Amygdala (tissue), 56 donors: ENCODE results near the gene ARRB1.

ENCODE experiments used
- DNase-seq, 56 donors: peaks; one replicate each; lab custom pipeline; 2025; lab: John Stamatoyannopoulos, UW

Gene ARRB1

DNA sequence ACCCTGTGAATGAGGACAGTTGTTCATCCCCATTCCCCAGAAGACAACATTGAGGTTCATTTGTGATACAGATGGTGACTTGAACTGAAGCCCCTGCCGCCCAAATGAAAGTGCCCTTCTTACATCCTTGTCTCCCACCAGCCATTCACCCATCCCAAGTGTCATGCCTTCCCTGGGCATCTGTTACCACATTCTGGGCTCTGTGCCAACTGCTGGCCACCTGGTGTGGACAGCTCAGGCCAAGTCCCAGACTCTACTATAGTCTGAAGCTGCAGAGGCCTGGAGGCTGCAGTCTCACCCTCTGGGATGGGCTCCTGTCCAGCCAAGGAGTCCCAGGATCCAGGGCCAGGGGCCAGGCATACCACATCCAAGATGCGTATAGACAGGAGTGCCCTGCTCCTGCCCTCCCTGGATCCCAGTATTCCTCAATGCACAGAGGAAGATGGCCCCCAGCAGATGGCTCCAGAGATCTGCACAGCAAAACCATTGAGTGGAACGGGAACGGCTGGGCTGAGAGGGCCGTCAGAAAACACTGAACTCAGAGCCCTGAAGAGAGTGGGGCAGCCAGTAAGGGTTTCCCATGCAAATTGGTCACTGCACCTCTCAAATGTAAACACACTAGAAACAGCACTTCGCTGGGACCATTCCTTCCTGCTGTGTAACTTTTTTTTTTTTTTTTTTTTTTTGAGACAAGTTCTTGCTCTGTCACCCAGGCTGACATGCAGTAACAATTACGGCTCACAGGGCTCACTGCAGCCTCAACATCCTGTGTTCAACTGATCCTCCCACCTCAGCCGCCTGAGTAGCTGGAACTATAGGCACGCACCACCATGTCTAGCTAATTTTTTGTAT is 22.8 kb downstream of the ARRB1 start:
- peak in 47 of 56 donors; percentile 23 to 92 (median 67) for DNase-seq

DNA sequence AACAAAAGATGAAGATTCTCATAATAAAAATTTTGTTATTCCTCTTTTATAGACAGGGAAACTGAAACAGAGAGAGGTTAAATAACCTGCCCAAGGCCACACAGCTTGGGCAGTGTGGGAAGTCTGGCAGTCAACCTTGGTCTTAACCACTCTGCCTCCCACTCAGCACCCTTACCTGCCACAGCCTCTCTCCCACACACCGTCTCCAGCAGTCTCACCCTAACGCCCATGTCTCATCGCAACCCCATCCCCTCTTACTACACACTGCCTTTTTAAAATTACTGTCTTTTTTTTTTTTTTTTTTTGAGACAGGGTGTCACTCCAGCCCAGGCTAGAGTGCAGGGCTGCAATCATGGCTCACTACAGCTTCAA is 25.0 kb downstream of the ARRB1 start:
- no peak for DNase-seq

DNA sequence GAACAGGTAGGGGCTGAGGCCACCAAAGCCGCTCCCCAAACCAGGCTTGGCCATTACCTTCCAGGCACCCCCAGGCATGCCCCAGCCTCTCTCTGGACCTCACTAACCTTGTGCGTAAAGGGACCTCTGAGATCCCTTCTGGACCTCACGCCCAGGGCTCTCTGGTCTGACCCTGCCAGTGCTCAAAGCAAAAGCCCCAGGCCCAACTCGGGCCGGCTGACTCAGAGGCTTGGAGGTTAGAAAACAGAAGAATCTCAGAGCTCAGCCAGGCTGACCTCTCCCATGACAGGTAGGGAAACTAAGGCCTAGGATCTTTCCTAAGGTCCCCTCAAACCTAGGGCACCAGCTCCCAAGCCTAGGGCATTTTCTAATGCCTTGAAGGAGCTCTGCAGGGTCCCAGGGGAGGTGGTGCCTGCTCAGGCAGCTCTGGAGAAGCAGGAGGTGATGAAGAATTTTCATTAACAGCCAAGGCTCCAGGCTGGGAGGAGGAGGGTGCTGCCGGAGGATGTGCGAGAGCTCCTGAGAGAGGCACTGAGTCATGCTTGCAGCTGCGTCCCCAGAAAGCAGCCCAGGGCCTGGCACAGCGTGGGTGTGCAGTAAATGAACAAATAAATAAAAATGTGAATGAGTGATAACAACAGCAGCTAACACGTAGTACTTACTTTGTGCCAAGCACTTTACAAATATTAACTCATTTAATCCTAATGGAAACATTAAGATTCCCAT is 25.6 kb downstream of the ARRB1 start:
- peak in 46 of 56 donors; percentile 17 to 85 (median 58) for DNase-seq

DNA sequence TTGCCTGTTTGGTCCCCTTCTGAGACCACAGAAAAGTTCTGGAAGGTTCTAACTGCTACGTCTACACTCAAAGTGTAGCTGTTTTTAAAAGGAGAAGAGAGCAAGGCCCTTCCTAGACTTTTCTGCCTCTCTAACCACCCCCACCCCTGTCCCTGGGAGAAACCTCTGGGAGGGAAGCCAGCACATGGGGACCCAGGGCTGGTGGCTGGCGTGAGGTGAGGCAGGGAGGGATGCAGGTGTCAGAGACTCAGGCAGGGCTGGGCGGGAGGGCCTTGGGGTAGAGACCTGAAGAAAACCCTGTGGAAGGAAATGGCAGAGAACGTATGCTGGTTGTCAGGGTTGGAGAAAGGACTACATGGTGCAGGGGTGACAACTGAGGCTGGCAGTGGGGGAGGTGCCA is 26.7 kb downstream of the ARRB1 start:
- no peak for DNase-seq

DNA sequence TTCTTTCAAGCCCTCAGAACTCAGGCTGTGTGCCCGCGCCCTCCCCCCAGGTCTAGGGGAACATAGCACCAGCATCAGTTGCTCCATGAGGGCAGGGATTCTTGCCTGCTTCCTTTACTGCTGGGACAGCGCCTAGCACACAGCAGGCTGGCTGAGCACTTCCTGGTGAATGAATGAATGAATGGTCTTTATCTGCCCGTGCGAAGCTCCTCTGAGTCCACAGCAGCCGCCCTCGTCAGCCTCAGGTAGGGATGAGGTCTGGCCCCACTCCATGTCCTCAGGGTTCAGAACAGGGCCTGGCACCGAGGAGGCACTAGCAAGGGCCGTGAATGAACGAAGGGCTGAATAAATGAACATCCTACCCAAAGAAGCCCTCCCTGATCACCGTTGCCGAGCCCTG is 27.3 kb downstream of the ARRB1 start:
- no peak for DNase-seq

DNA sequence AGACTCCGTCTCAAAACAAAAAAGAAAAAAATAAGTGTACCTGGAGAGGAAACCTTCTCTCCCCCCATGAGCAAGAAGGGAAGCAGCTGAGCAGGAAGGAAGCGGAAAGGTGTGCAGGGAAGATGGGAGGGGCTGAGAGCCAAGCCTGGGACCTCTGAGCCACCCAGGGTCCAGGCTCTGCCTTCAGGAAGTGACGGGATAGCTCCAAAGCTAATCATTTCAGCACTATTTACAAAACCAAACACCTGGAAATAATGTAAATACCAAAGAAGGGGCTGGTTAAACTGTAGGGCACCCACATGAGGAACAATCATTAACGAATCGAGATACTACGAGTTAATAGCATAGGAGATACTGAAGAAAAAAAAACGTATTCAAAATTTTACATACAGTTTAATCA is 27.9 kb downstream of the ARRB1 start:
- no peak for DNase-seq

DNA sequence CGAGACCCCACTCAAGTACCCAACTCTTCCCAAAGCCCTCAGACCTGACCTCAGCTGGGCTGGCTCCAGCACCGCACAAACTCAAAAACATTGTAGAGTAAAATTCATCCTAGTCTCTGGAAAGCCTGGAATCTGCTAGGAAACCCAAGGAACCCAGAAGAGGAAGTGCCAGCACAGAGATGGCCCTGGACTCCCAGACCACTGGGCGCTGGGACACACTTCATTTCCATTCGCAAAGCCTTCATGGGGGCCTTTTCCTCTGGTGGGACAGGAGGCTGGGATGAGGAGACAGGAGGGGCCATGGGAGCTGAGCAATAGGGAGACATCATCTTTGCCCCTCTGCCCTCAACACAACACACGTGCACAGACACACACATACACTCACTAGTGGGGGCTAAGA is 30.8 kb downstream of the ARRB1 start:
- DNase-seq = no peak

DNA sequence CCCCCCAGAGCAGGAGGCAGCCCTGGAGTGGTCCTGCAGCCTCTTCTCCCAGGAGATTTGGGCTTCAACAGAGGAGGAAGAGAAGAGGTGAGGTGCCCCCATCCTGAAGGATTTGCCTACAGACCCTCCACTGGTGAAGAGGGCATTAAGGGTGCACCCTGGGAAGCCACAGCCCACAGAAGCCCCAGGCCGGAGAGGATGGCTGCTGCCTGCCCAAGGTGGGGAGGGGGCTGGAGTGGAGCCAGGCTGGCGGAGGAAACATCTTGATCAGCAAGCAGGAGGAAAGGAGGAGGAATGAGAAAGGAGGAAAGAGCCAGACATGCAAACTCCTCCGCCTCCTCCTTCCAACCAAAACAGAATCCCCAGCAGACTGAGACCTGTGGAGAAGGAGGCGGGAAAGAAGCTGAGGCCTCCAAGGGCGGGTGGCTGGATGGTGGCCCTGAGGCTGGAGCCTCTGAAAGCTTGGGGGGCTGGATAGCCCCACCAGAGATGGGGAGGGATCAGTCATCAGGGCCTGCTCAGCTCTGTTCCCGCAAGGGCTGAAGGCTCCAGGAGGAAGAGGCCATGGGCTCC is 31.3 kb downstream of the ARRB1 start:
- no peak for DNase-seq

DNA sequence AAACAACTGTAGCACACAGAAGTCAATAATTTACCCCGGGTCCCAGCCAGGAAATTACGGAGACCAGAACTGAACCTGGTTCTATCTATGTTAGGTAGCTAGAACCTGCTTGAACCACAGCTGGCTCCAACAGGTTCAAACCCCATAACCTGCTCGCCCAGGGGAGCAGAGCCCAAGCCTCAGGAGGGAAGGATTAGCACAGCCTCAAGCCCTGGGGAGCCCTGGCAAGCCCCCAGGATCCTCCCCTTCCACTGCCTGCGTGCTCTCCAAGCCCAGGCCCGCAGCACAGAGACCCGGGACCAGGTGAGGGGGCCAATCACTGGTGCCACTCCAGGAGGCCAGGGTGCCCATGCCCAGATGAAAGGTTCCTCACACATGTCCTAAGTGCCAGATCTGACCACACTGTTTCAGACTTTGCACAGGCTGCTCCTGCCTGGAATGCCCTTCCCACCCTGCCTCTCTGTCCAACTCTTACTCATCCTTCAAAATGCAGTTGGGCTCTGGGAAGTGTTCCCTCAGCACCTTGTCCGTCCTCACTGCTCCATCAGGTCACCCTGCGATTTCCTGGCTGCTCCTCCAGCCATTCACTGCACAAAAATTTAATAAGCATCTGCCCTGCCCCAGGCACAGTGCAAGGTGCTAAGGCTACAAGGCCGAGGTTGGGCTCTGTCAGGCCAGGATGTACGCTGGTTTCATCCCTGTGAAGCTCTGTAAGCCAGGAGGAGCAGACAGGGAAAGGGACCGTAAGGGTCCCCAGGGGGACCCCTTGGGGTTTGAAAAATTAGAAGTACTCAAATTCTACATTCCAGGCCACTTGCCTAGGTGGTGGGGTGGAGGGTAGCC is 32.2 kb downstream of the ARRB1 start:
- DNase-seq = no peak

DNA sequence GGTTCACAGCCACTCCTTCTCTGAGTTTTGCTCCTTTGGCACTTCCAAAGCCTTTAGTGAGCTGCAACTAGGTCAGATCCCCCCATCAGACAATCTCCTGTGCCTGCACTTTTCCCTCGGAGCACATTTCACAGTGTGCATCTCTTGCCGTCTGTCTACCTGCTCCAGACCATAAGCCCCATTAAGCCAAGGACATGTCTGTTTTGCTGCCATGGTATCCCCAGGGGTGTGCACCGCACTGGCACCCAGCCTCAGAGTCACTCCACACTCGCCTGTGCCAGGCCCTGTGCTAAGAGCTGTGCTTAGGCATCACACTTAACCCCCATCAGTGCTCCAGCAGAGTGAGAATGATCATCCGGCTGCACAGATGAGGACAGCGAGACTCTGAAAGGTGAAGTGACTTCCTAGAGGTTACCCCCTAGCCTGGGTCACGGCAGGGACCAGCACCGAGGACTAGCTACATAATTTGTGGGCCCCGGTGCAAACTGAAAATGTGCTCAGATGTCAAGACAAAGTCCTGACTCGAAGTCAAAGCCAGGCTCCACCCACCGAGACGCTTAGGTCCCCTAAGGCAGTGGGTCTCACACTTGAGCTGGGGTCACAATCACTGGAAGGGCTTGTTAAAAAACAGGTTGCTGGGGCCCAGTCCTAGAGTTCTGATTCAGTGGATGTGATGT is 33.9 kb downstream of the ARRB1 start:
- DNase-seq = peak in 1 of 56 donors; percentile 12

DNA sequence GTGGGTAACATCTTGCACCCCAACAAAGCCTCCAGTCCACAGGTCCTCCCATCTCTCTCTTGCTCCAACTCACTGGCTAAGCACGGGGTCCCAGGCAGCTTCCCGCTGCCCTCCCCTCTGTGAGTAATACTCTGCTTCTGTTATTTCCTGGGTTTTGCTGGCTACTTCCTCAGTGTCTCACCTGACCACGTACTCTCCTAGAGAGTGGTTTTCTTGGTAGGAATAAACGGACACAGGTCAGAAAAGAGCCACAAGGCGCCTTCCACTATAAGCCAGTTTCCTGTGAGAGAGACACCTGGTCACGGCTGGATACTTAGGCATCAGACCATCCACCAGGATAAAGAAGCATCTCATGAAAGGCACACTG is 36.0 kb downstream of the ARRB1 start:
- no peak for DNase-seq

DNA sequence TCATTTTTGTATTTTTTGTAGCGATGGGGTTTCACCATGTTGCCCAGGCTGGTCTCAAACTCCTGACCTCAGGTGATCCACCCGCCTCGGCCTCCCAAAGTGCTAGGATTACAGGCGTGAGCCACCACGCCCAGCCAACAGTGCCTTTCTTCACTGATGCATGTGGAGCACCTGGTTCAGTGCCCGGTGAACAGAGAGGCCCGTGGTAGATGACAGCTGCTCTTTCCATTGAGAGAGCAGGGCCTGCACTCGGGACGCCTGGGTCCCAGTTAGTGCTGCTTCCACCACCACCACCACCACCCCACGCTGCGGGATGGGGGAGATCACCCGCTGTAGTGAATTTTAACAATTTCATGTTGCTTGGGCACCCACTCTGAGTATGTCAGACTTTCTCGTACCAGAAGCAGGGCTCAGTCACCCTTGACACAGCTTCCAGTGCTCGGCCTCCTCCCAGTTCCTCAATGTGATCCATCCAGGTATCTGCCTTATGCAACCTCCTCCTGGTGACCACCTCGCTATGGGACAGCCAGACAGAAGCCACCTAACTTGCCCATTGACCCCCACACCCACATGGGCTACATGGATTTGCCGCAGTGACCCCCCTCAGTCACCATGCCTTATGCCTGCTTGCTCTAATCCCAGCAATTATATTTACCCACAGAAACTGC is 36.6 kb downstream of the ARRB1 start:
- DNase-seq = no peak

DNA sequence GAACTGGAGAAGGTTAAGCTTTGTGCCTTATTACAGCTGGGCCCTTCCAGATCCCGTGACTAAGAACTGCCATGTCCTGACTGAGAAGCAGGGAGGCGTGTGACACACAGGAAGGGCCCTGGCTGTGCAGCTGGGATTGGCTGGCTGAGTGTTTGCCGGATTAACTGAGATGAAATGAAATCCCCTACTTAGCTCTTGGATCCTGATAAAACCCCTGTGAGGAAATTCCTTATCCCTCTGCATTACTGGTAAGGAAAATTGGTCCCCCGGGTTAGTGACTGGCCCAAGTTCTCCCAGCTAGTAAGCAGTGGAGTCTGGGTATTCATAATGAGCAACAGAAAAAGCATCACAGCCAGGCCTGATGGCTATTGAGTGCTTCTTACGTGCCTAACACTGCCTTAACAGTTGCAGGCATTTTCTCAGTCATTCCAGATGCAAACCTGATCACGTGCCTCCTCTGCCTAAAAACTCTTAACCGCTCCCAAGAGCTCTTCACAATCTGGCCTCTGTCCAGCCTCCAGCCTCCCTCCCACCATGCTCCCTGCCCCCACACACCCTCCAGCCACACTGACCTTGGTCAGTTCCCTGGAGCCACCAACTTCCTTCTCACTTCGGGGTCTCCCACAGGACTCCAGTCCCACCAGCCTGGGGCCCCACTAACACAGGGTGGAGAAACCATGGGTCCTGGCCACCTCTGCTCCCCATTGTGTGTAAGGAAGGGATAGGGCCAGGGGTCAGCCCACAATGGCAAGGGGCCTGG is 37.8 kb downstream of the ARRB1 start:
- DNase-seq = peak in 23 of 56 donors; percentile 13 to 73 (median 39)

DNA sequence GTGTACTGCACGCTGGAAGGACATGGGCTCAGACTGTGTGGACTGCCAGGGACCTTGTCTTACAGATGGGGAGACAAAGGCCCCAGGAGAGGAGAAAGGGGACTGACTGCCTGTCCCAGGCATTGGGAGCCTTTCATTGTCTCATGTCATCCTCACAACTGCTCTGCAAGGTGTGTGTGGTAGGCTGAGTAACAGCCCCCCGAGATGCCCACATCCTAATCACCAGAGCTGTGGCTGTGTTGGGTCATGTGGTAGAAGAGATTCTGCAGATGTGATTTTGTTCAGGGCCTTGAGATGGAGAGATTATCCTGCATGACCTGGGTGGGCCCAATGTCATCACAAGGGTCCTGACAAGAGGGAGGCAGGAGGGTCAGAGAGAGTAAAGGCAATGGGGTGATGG is 39.1 kb downstream of the ARRB1 start:
- DNase-seq = no peak

DNA sequence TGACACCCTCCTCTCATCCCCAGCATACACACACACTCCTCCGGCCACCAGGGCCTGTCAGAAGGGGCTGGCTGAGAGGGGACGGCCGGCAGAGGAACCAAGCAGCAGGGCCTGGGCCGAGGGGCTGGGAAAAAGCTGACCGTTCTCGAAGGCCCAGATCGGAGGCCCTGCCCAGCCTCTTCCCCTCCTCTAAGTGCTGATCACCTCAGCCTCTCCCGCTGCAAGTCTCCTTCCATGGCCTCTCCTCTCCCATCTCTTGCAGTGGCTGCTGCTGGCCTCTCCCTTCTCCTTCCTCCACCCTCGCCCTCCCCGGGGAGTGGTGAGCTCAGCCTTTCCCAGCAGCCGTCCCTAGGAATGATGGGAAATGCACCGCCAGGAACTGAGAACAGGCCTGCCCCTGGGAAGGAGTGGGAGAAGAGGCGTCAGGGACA is 39.6 kb downstream of the ARRB1 start:
- DNase-seq = peak in 42 of 56 donors; percentile 16 to 86 (median 61)

DNA sequence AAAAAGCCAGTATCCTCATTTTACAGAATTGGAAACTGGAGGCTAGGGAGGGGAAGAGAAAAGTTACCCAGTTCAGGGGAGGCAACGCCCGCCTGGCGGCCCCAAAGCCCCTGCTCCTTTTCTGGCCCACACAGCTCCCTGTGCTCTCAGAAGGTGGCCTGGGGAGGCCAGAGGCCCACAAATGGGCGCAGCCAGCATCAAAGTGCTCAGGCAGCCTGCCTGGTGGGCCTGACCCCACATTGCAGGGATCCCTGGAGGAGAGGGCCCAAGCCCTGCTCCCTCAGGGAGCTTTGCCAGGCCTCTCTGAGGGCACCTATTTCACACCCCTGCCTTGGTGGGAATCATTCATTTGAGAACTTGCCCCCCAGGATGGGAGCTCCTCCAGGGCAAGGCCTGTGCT is 42.5 kb downstream of the ARRB1 start:
- no peak for DNase-seq

DNA sequence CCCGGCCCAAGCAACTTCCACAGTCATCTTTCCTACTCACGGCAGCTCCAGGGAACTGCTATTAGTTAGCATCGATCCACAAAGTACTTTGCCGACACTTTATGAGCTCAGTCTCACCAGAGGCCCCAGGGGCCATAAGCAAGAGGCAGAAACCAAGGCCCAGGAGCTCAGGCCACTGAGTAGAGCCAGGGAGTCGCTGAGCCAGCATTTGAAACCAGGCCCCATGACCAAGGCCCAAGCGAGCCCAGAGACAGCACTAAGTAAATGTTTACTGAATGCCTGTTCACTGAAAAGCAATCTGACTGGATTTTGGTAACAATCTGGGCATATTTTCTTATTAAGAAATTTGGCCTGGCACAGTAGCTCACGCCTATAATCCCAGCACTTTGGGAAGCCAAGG is 43.3 kb downstream of the ARRB1 start:
- DNase-seq = no peak

DNA sequence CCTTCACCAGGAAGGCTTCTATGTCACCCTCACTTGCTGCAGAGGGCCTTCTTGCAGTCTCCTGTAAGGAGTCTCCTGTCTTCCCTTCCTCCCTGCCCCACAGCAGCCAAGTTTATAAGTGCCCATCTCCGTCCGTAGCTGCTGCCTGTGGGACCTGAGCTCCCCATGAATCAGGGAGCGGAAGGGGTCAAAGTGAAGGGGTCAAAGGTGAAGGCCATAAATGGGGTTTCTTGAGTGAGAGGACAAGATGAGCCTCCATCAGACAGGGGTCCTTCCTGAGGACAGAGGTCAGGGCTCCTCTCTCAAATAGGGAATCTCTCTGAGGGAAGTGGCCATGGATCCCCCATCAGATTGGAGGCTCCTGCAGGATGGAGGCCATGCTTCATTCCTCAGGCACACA is 44.4 kb downstream of the ARRB1 start:
- no peak for DNase-seq

DNA sequence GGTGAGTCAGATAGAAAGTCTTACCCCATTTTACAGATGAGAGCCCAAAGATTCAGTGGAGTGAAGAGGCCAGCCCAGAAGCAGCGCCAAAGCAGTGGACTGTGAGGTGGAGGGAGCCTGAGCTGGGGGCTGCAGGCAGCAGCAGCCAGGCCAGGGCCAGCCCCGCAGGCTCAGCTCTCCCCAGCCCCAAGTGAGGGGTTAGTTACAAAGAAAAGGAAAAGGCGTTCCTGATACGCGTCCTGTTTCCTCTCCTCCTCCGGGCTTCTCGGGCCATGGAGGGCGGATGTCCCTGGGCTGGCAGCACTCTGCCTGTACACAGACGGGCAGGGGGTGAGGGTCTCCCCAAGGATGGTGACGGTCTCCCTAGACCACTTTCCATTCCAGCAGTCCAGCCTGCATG is 44.9 kb downstream of the ARRB1 start:
- no peak for DNase-seq
